Fibroblast of lung (primary cell): ENCODE measurements around the gene NEMF. TPM values are rescaled to one million over a fixed set of nuclear protein-coding genes. Genes with fewer than 3 reads are reported as not detected.

Source experiments
- DNase-seq, 2 donors: peaks; one replicate each; pipeline versions ENCODE4 v3.0.0 to v3.0.0-alpha.2; 2010; ENCODE audit warnings: low read depth in 2 of 2
- H2AFZ ChIP-seq: 2 replicates; pipeline ENCODE4 v1.5.1; 2012; ENCODE audit warnings: low read length, control low read depth, inconsistent platforms
- H3K27ac ChIP-seq: 2 replicates; pipeline ENCODE4 v1.5.1; 2011; ENCODE audit warnings: low read length, control low read depth; ENCODE audit not compliant: insufficient read depth
- H3K27me3 ChIP-seq: 2 replicates; pipeline ENCODE4 v1.5.1; 2011; ENCODE audit warnings: mild to moderate bottlenecking, low read length; ENCODE audit not compliant: control insufficient read depth, insufficient read depth
- H3K36me3 ChIP-seq: 2 replicates; pipeline ENCODE4 v1.5.1; 2011; ENCODE audit warnings: low read length; ENCODE audit not compliant: control insufficient read depth, insufficient read depth
- H3K4me1 ChIP-seq: 2 replicates; pipeline ENCODE4 v1.5.1; 2011; ENCODE audit warnings: low read length; ENCODE audit not compliant: control insufficient read depth, insufficient read depth; ENCODE audit errors: extremely low read depth
- H3K4me2 ChIP-seq: 2 replicates; pipeline ENCODE4 v1.5.1; 2011; ENCODE audit warnings: low read length, control low read depth; ENCODE audit not compliant: insufficient read depth; ENCODE audit errors: extremely low read depth
- H3K4me3 ChIP-seq, 4 experiments: fragments of 200-600 bp in 1 of 4; sonication (generic) in 1 of 4; replicated peaks in 1 of 4; 2 replicates each; pipeline ENCODE4 v1.5.1; 2011 to 2016; ENCODE audit warnings: low read length in 4 of 4, low read depth in 3 of 4, mild to moderate bottlenecking in 3 of 4, control low read depth in 2 of 4, inconsistent platforms in 1 of 4, mixed read lengths in 1 of 4; ENCODE audit not compliant: insufficient read depth in 1 of 4; ENCODE audit errors: control extremely low read depth in 1 of 4
- H3K79me2 ChIP-seq: 2 replicates; pipeline ENCODE4 v1.5.1; 2012; ENCODE audit warnings: mild to moderate bottlenecking, low read length, inconsistent platforms; ENCODE audit not compliant: control insufficient read depth, insufficient read depth
- H3K9ac ChIP-seq: 2 replicates; pipeline ENCODE4 v1.5.1; 2011; ENCODE audit warnings: mild to moderate bottlenecking, low read length, control low read depth; ENCODE audit not compliant: insufficient read depth
- H3K9me3 ChIP-seq: 2 replicates; pipeline ENCODE4 v1.5.1; 2012; ENCODE audit warnings: low read depth, low read length; ENCODE audit not compliant: control insufficient read depth, insufficient read depth
- H4K20me1 ChIP-seq: 2 replicates; pipeline ENCODE4 v1.5.1; 2011; ENCODE audit warnings: low read length; ENCODE audit not compliant: control insufficient read depth, insufficient read depth; ENCODE audit errors: extremely low read depth
- EZH2 ChIP-seq: IDR thresholded peaks from 2 replicates; pipeline ENCODE4 v1.5.1; 2012; ENCODE audit warnings: low read length, control low read depth, mild to moderate bottlenecking; ENCODE audit errors: missing control alignments
- polyA plus RNA-seq, 2 donors: library from polyadenylated mRNA; depleted of rRNA in 1 of 2; stranded (reverse) in 1 of 2; unstranded in 1 of 2; fragments of >200 nt; gene quantifications; 2 replicates each; pipeline ENCODE4 v1.2.1, GENCODE V29; 2011 to 2012; ENCODE audit warnings: missing spikeins in 1 of 2
- total RNA-seq: library from RNA; depleted of rRNA; stranded (reverse); fragments of >200 nt; gene quantifications from 2 replicates; pipeline ENCODE4 v1.2.1, GENCODE V29; 2014
- TF ChIP-seq, protein P1 (sequence below), 2 donors: IDR thresholded peaks in 1 of 2; conservative IDR thresholded peaks in 1 of 2; 1 replicate in 1 of 2; 2 replicates in 1 of 2; pipeline ENCODE4 v1.5.1; 2011 to 2012; ENCODE audit warnings: low read length in 2 of 2, control low read depth in 1 of 2, inconsistent platforms in 1 of 2, low read depth in 1 of 2, mild to moderate bottlenecking in 1 of 2

The NEMF gene
- total and polyA plus RNA-seq, 2 donors (not counting 1 experiment from before 2014, with no cell fraction given): 39.5 to 68.9 TPM

DNA sequence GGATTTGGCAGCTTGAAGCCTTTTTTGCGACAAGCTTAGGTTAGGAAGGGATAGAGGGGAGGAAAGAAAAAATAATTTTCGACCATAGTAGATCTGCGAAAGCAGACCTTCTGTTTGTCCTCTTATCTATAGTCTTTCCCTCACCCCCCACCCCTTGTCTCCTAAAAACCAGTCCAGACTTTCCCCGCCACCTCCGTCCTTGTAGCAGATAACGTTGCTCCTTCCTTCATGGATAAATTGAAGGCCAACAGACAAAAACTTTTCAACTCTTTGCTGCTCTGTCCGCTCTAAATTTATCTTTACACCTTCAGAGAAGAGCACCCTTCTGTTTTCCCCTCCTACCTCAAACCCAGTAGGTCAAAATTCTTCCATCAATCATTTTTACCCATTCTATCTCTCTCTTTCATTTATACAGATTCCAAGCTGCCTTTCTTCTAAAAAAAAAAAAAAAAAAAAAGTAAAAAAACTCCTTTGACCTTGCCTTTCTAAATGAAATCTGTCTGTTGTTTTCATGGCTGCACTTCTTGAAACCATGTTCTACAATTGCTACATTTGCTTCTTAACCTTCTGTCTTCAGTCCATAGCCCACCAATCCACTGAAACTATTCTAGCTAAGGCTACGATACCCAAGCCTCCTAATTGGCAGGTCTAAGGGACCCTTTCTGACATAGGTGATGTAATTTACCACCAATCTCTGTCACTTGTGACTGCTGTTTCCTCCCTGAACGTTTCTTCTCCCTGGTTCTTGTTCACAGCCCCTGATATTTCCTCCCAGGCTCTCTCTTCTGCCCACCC, 11.1 kb upstream of the NEMF start:
- H3K36me3 ChIP-seq: no peaks in the 10 kb centered on the region
- H2AFZ ChIP-seq: peak overlapping the region; percentile 63
- no peaks in the 10 kb centered on the region for H3K27me3 ChIP-seq
- no peak for DNase-seq
- H3K4me3 ChIP-seq: peak overlapping the region; percentile 53 to 96 (median 84)
- H3K27ac ChIP-seq: peak overlapping the region; percentile 88
- peak overlapping the region; percentile 72 for H3K4me2 ChIP-seq
- peak overlapping the region; percentile 66 for H3K9ac ChIP-seq
- TF ChIP-seq, protein P1, sequence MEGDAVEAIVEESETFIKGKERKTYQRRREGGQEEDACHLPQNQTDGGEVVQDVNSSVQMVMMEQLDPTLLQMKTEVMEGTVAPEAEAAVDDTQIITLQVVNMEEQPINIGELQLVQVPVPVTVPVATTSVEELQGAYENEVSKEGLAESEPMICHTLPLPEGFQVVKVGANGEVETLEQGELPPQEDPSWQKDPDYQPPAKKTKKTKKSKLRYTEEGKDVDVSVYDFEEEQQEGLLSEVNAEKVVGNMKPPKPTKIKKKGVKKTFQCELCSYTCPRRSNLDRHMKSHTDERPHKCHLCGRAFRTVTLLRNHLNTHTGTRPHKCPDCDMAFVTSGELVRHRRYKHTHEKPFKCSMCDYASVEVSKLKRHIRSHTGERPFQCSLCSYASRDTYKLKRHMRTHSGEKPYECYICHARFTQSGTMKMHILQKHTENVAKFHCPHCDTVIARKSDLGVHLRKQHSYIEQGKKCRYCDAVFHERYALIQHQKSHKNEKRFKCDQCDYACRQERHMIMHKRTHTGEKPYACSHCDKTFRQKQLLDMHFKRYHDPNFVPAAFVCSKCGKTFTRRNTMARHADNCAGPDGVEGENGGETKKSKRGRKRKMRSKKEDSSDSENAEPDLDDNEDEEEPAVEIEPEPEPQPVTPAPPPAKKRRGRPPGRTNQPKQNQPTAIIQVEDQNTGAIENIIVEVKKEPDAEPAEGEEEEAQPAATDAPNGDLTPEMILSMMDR (conservative IDR thresholded peaks at IDR 0.05 in 1 of 2, IDR thresholded peaks at IDR 0.05 in 1 of 2; ENCODE audit: low read depth in 1 of 2, low read length in 2 of 2): no peak
- TF ChIP-seq EZH2: no peak
- no peaks in the 10 kb centered on the region for H3K79me2 ChIP-seq
- H3K9me3 ChIP-seq: no peaks in the 10 kb centered on the region
- peaks cover 3% of the 10 kb centered on the region for H3K4me1 ChIP-seq
- no peaks in the 10 kb centered on the region for H4K20me1 ChIP-seq

- H2AFZ ChIP-seq: peak overlapping the region; percentile 100
- peak overlapping the region; percentile 100 for H3K4me2 ChIP-seq
- TF ChIP-seq, protein P1 (conservative IDR thresholded peaks at IDR 0.05 in 1 of 2, IDR thresholded peaks at IDR 0.05 in 1 of 2; ENCODE audit: low read depth in 1 of 2, low read length in 2 of 2): peak; percentile 100
- no peak for TF ChIP-seq EZH2
- H3K4me1 ChIP-seq: peaks cover 3% of the 10 kb centered on the region
- peak overlapping the region; percentile 78 to 98 (median 92) for H3K4me3 ChIP-seq
- H3K36me3 ChIP-seq: no peaks in the 10 kb centered on the region
- peak; percentile 85 to 94 for DNase-seq
- H3K9ac ChIP-seq: peak overlapping the region; percentile 87
- no peaks in the 10 kb centered on the region for H3K9me3 ChIP-seq
- H3K79me2 ChIP-seq: no peaks in the 10 kb centered on the region
- H3K27me3 ChIP-seq: no peaks in the 10 kb centered on the region
- no peaks in the 10 kb centered on the region for H4K20me1 ChIP-seq
- peak overlapping the region; percentile 99 for H3K27ac ChIP-seq
These were observed 9.6 kb upstream of the NEMF start for GRCh38 chr14:49862089-49862673.

GRCh38 chr14:49861699-49862088, 9.1 kb upstream of the NEMF start:
- Histone ChIP-seq H3K27ac (peak overlapping the region; percentile 99), H4K20me1 (no peaks in the 10 kb centered on the region), H3K36me3 (no peaks in the 10 kb centered on the region), H3K4me3 (peak overlapping the region; percentile 78 to 98 (median 92)), H3K4me2 (peak overlapping the region; percentile 100), H3K27me3 (no peaks in the 10 kb centered on the region), H3K4me1 (peaks cover 3% of the 10 kb centered on the region), H3K79me2 (no peaks in the 10 kb centered on the region), H3K9me3 (no peaks in the 10 kb centered on the region), H3K9ac (peak overlapping the region; percentile 87), H2AFZ (peak overlapping the region; percentile 100)
- no peak for TF ChIP-seq EZH2
- TF ChIP-seq, protein P1 (conservative IDR thresholded peaks at IDR 0.05 in 1 of 2, IDR thresholded peaks at IDR 0.05 in 1 of 2; ENCODE audit: low read depth in 1 of 2, low read length in 2 of 2): no peak
- DNase-seq: peak; percentile 84 to 94
